Fibroblast of pulmonary artery (primary cell): Measurements from ENCODE around the gene DUSP21.

Source experiments
- DNase-seq: peaks from one replicate; pipeline ENCODE4 v3.0.0-alpha.2; 2010; ENCODE audit warnings: low read depth
- H3K4me3 ChIP-seq: replicated peaks from 2 replicates; pipeline ENCODE4 v1.5.1; 2011; ENCODE audit warnings: low read depth, mild to moderate bottlenecking, control low read depth, low read length, moderate library complexity
- CTCF ChIP-seq: IDR thresholded peaks from 2 replicates; pipeline ENCODE4 v1.5.1; 2011; ENCODE audit warnings: mild to moderate bottlenecking, control low read depth, low read length, inconsistent platforms; ENCODE audit errors: missing control alignments

DUSP21 gene

DNA sequence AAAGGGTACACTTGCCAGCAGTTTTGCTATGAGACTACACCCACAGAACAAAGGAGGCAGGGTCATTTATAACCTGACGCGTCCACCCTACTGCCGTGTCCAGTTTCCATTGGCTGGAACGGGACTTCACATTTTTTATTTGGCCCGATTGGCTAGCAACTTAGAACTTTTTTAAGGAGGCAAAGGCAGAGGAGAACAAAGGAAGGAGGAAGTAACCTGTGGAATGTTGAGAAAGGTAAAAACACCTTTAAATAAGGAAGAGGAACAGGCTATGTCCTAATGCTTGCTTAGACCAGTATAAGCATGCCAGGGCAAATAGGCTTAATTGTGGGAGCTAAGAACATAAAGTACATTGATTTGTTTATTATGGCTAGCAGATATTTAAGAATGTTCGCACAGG lies 47.8 kb downstream of the DUSP21 start:
- DNase-seq = no peak
- no peak for TF ChIP-seq CTCF
- no peak overlapping the region for H3K4me3 ChIP-seq
